Hair follicular keratinocyte (primary cell): ENCODE data around the gene KIF18B. TPM values are rescaled to one million over a fixed set of nuclear protein-coding genes. Genes with fewer than 3 reads are reported as not detected.

Experiments
- total RNA-seq: library from RNA; depleted of rRNA; stranded (reverse); fragments of >200 nt; gene quantifications from 2 replicates; pipeline ENCODE4 v1.2.3, GENCODE V29; 2015

KIF18B gene
- 7.7 and 22.7 TPM in 2 replicates for total RNA-seq

DNA sequence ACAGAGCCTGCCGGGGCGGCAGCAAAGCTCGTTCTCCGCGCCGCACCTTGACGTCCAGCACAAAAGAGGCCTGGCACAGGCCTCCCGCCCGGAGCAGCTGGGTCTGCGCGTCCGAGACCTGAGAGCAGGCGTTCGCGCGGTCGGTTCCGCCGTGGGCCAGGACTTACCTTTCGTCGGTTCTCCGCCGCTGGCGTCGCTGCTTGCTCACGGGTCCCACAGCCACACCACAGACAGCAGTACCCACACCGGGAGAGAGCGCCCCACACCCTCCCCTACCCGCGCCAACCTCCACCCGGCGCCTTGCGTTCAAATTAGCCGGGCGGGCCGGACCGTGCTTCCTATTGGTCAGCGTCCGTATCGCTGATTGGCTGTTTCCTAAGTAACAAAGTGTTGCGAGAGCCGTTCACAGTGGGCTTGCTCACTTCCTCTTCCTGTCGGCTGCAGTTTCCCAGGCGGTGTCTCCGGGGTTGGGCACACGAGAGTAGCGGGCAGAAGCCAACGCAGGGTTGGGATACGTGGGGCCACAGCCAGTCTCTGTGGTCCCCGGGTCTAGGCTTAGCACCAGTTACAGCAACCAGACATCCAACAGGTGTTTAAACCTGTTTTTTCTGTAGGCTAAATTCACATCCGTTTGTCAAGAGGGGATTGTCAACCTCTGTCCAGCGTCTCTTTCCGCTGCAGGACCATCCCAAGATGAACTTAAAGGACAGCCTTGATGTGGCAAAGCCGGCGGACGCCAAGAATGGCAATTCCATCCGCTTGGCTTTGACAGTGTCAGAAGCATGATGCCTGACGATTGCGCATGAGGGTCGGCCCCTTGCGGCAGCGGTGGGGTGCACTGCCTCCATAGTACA is at the start of gene KIF18B:
Gene KIF18B, minus strand, starts transcription at position 313 of the 854 bp plus-strand sequence. CDS start 11,429 bp downstream, outside the sequence.

DNA sequence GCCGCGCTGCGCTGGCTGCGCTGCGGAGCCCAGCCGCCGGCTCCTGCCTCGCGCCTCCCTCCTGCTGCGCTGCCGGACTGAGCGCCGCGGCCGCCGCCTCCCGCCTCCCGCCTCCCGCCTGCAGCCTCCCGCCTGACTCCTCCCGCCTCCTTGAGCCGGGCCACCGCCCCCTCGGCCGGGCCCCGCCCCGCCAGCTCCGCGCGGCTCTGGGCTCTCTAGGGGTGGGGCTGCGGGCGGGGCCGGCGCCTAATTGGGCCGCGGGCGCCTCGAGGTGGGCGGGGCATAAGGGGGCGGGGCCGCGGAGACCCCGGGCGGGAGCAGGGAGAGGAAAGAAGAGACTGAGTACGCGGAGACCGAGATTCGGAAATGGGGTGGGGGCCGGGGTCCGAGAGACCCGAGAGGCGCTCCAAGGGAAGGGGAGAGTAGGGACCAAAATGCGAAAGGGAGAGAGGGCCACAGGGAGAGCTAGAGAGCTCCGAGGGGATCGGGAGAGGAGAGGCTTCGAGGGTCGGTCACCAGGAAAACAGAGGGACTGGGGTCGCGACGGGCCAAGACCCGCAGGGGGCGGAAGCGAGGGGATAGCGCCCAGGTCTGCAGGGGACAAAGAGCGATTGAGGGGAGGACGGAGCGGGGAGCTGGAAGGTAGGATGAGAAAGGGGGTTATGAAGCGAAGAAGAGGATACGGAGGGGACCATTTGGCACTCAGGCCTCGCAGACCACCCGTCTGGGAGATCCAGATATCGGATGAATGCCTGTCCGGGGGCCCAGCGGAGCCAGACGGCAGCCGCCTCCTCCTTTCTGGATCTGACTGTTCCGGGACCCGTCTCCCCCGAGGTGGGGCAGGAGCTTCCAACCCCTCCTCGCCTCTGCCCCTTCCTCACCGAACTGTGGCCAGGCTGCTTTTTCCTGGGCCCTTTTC is 20.9 kb upstream of the KIF18B start, which contains the start of gene C1QL1:
Gene C1QL1, minus strand, starts transcription at position 79 of the 919 bp plus-strand sequence. CDS start 255 bp downstream, outside the sequence.

DNA sequence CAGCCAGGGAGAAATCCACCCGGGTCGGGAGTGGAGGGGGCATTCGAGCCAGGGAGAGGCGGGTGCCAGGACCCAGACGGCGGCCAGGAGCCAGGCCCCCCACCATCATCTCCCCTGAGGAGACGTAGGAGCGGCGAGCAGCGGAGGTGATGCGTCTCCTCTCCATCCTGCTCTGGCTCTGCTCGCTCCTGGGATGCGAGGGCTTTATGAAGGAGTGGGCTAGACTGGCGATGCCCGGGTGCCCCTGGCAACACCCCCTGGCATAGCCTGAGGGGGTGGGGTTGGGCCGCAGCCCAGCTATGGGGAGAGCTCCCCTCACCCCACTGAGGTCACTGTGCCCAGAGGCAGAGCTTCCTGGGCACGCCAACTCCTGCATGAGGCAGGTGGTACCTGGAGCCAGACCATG is 32.2 kb downstream of the KIF18B start, which contains the start of gene GFAP:
Gene GFAP, minus strand, starts transcription at position 180 of the 406 bp plus-strand sequence. Its CDS starts 14 bp downstream, at position 166.

DNA sequence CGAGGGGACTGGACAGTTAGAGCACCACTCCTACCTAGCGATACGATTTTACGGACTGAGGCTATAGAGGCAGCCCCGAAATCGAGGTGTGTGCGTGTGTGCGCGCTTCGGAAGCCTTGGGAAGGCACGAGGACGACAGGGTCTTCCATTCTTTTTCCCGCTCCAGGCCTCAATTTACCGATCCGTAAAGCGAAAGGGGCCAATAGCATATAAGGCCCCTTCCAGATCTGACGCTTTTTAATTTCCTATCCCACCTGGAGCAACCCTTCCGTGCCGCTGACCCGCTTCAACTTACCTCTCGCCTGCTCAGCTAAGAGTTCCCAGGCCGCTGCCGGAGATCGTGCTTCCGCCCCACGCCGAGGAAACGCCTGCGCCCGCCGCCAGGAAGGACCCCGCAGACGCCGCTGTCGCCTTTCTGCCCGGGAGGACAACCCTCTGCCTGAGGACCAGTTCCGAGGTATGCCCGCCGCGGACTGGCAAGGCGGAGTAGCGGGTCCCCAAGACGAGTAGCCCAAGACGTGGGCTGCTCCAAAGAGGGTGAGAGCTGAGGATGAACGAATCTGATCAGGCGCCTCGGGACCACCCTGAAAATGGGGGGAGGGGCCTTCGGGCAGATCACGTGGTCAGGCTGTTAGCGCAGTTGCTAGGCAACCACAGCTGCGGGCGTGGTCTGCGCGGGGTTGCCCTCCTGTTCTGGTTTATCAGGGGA is 48.3 kb downstream of the KIF18B start, which contains the start of gene EFTUD2:
Gene EFTUD2, minus strand, starts transcription at position 372 of the 709 bp plus-strand sequence. CDS start 4,924 bp downstream, outside the sequence.

Other genes starting within 250 kb of the KIF18B start
- 5.0 and 9.3 TPM in 2 replicates for gene DBF4B, start 239.1 kb downstream of the KIF18B start, total RNA-seq
- gene ADAM11, start 188.8 kb downstream of the KIF18B start, total RNA-seq, result 0.08 TPM in 2 replicates
- gene GJC1, start 117.5 kb downstream of the KIF18B start, total RNA-seq, result 5.7 and 6.6 TPM in 2 replicates
- gene HIGD1B, start 99.9 kb downstream of the KIF18B start, total RNA-seq, result not detected in 2 replicates
- gene EFTUD2, start 48.3 kb downstream of the KIF18B start, total RNA-seq, result 51.5 and 109 TPM in 2 replicates
- gene GFAP, start 32.3 kb downstream of the KIF18B start, total RNA-seq, result not detected in 2 replicates
- 2.5 TPM in 1 of 2 replicates, not detected in the other for gene C1QL1, start 20.5 kb upstream of the KIF18B start, total RNA-seq
- 44.2 and 64.7 TPM in 2 replicates for gene DCAKD, start 103.9 kb upstream of the KIF18B start, total RNA-seq
- 75.7 and 122 TPM in 2 replicates for gene NMT1, start 113.5 kb upstream of the KIF18B start, total RNA-seq
- gene PLCD3, start 184.7 kb upstream of the KIF18B start, total RNA-seq, result 66.8 and 126 TPM in 2 replicates
- gene ACBD4, start 187.9 kb upstream of the KIF18B start, total RNA-seq, result 2.0 and 5.6 TPM in 2 replicates
- gene HEXIM1, start 200.7 kb upstream of the KIF18B start, total RNA-seq, result 11.4 and 15.2 TPM in 2 replicates
- 3.5 and 5.5 TPM in 2 replicates for gene HEXIM2, start 214.1 kb upstream of the KIF18B start, total RNA-seq